Progenitor cell of endocrine pancreas (in vitro differentiated cells): ENCODE data around the gene KNSTRN. TPM values are rescaled to one million over a fixed set of nuclear protein-coding genes. Genes with fewer than 3 reads are reported as not detected.

ENCODE experiments used
- DNase-seq: peaks from one replicate; pipeline ENCODE4 v3.0.0; 2021; ENCODE audit warnings: low spot score; ENCODE audit not compliant: unreplicated experiment
- H3K27ac Mint-ChIP-seq: 2 replicates; pipeline ENCODE4 v1.8.0; 2021; ENCODE audit warnings: mild to moderate bottlenecking, moderate library complexity, mixed read lengths
- H3K27me3 Mint-ChIP-seq: 2 replicates; pipeline ENCODE4 v1.8.0; 2021; ENCODE audit warnings: mixed read lengths
- H3K36me3 Mint-ChIP-seq: 2 replicates; pipeline ENCODE4 v1.8.0; 2022; ENCODE audit warnings: mixed read lengths; ENCODE audit not compliant: insufficient read depth
- H3K4me1 Mint-ChIP-seq: 2 replicates; pipeline ENCODE4 v1.8.0; 2021; ENCODE audit warnings: low read depth, mixed read lengths
- H3K4me3 Mint-ChIP-seq: 2 replicates; pipeline ENCODE4 v1.8.0; 2021; ENCODE audit warnings: low read depth, mild to moderate bottlenecking, moderate library complexity, mixed read lengths
- H3K9me3 Mint-ChIP-seq: 2 replicates; pipeline ENCODE4 v1.8.0; 2021; ENCODE audit warnings: low read depth, mixed read lengths
- total RNA-seq: library from RNA; stranded (reverse); gene quantifications from 2 replicates; pipeline ENCODE4 v1.2.1, GENCODE V29; 2021
- TF ChIP-seq, protein P1 (sequence below): fragments of 200-600 bp; sonication (generic); IDR thresholded peaks from one replicate; pipeline ENCODE4 v1.5.0; 2021; ENCODE audit warnings: antibody characterized with exemption, mild to moderate bottlenecking; ENCODE audit not compliant: unreplicated experiment

Gene KNSTRN
- total RNA-seq, 1 donor from 2014 or later = 44.8 TPM

DNA sequence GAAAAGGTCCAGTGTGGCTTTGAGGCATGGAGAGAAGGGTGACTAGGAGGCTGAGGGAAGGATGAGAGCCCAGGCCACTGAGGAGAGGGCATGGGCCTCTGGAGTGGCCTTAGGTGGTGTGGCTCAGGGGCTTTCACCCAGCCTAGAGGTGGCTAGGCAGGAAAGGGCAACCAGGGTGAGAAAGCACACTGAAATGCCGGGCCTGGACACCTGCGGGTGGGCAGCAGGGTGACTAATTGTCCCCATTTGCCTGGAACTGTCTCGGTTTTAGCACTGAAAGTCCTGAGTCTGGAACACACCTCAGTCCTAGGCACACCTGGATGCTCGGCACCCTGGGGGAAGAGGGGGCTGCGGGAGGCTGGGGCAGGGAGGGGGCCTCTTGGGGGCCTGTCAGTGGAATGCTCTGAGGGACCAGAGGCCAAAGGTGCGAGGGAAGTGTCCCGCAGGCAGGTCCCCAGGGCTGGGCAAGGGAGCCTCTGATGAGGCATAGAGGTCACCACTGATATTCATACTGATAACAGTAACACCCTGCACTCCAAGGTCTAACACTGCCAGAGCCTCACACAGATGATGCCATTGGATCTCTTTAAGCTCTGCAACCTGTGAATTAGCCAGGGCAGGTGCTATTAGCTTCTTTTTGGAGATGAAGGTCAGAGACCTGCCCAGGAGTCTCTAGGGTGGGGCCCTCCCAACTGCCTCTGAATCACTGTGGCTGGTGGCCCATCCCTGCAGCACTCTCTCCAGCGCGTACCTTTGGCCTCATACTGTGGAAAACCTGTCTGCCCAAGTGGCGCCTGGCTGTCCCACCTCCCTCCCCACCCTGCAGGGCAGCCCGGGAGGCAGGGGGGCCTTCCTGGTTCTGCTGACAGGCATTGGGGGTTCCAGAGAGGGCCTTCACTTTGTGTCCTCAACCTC is 34.7 kb upstream of the KNSTRN start:
- H3K9me3 Mint-ChIP-seq = no peaks in the 10 kb centered on the region
- no peak overlapping the region for H3K4me3 Mint-ChIP-seq

DNA sequence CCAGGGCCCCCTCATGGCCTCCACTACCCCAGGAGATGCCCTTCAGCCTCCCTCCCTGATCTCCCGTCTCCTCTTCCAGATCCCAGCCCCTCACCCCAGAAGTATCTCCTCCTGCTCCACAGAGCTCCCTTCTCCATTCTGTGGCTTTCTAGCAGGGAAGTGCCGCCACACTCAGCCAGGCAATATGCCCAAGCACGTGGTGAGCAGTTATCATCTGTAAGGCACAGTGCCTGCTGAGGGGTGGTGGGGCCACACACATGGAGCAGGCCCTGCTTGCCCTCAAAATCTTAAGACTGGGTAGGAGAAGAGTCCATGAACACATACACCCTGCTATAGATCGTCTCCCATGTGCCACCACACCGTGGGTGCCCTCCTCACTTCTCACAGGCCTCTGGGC is 34.0 kb upstream of the KNSTRN start:
- no peaks in the 10 kb centered on the region for H3K36me3 Mint-ChIP-seq
- TF ChIP-seq, protein P1, sequence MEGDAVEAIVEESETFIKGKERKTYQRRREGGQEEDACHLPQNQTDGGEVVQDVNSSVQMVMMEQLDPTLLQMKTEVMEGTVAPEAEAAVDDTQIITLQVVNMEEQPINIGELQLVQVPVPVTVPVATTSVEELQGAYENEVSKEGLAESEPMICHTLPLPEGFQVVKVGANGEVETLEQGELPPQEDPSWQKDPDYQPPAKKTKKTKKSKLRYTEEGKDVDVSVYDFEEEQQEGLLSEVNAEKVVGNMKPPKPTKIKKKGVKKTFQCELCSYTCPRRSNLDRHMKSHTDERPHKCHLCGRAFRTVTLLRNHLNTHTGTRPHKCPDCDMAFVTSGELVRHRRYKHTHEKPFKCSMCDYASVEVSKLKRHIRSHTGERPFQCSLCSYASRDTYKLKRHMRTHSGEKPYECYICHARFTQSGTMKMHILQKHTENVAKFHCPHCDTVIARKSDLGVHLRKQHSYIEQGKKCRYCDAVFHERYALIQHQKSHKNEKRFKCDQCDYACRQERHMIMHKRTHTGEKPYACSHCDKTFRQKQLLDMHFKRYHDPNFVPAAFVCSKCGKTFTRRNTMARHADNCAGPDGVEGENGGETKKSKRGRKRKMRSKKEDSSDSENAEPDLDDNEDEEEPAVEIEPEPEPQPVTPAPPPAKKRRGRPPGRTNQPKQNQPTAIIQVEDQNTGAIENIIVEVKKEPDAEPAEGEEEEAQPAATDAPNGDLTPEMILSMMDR = no peak
- no peak overlapping the region for H3K27ac Mint-ChIP-seq
- no peak for DNase-seq
- peaks cover 20% of the 10 kb centered on the region for H3K27me3 Mint-ChIP-seq
- no peaks in the 10 kb centered on the region for H3K9me3 Mint-ChIP-seq
- H3K4me3 Mint-ChIP-seq = no peak overlapping the region
- H3K4me1 Mint-ChIP-seq = peaks cover 6% of the 10 kb centered on the region

More for the DNA sequence above, 34.7 kb upstream of the KNSTRN start:
- DNase-seq = no peak
- H3K4me1 Mint-ChIP-seq = peaks cover 6% of the 10 kb centered on the region
- H3K27ac Mint-ChIP-seq = no peak overlapping the region
- H3K36me3 Mint-ChIP-seq = no peaks in the 10 kb centered on the region
- H3K27me3 Mint-ChIP-seq = peaks cover 16% of the 10 kb centered on the region
- TF ChIP-seq, protein P1 = no peak

DNA sequence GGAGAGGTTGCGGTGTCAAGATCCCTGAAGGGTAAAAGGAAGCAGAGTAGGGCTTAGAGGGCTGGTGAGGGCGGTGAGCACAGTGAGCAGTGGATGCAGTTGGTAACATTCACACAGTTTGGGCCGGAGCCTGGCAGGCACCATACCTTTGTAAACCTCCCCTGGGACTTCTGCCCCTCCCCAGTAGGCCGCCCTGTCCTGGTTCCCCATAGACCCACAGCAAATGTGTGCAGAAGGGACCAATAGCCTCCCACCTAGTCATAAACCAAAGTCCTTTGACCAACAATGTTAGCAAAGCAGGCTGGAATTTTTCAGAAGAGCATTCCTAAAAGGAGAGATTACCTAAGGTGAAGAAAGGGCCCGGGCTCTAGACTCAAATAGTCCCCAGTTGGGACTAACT is 33.4 kb upstream of the KNSTRN start:
- peak overlapping the region; percentile 33 for H3K27ac Mint-ChIP-seq
- H3K9me3 Mint-ChIP-seq = no peaks in the 10 kb centered on the region
- H3K27me3 Mint-ChIP-seq = peaks cover 27% of the 10 kb centered on the region
- no peak for DNase-seq
- H3K4me3 Mint-ChIP-seq = no peak overlapping the region
- H3K36me3 Mint-ChIP-seq = no peaks in the 10 kb centered on the region
- peaks cover 6% of the 10 kb centered on the region for H3K4me1 Mint-ChIP-seq
- TF ChIP-seq, protein P1 = no peak

DNA sequence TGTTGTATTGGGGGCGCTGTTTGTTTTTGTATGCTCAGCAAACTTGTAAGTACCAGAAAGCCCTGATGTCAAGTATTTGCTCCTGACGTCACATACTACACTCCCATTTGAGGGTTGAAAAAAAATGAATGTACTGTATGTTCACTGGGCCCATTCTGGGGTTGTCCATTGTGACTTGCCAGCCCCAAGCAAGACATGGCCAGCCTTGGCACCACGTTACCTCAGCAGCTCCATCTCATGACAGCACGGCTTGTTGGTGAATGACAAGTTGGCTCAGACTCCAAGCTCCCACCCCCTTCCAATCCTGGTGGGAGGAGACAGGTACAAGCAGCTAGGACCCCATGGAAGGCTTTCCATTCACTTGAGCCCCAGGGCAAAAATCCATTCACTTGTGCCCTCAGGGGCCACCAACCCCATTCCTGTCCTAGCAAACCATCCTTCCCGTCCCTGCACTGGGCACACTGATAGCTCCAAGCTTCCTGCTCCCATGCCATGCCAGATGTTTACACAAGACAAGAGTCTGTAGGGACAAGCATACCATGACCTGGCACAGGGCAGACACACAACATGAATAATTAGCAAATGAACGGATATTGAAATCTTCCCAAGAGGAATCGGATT is 30.1 kb upstream of the KNSTRN start:
- no peaks in the 10 kb centered on the region for H3K9me3 Mint-ChIP-seq
- H3K27me3 Mint-ChIP-seq = peaks cover 45% of the 10 kb centered on the region
- DNase-seq = no peak
- peaks cover 6% of the 10 kb centered on the region for H3K4me1 Mint-ChIP-seq
- TF ChIP-seq, protein P1 = no peak
- H3K36me3 Mint-ChIP-seq = no peaks in the 10 kb centered on the region
- no peak overlapping the region for H3K27ac Mint-ChIP-seq
- no peak overlapping the region for H3K4me3 Mint-ChIP-seq

DNA sequence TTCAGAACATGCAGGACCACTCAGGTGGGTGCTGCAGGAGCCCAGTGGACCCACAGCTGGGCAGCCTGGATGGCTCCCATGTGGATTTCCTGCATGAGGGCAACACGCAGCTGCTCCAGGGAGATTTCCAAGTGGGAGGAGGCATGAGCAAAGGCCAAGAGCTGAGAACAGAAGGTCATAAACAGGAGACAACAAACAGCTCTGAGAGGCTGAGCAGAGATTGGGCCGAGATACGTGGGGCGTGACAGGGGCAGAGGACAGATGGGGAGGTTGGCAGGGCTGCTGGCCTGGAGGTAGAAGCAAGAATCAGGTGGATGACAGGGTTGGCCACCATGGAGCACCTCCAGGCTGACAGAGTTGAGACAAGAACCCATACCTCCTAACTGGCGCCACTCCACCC is 28.8 kb upstream of the KNSTRN start:
- peaks cover 6% of the 10 kb centered on the region for H3K4me1 Mint-ChIP-seq
- peaks cover 46% of the 10 kb centered on the region for H3K27me3 Mint-ChIP-seq
- H3K27ac Mint-ChIP-seq = no peak overlapping the region
- no peak for DNase-seq
- no peak overlapping the region for H3K4me3 Mint-ChIP-seq
- TF ChIP-seq, protein P1 = no peak
- no peaks in the 10 kb centered on the region for H3K9me3 Mint-ChIP-seq
- no peaks in the 10 kb centered on the region for H3K36me3 Mint-ChIP-seq
